Neural cell (in vitro differentiated cells): Measurements from ENCODE around the gene LAMB4. TPM values are rescaled to one million over a fixed set of nuclear protein-coding genes. Genes with fewer than 3 reads are reported as not detected.

Experiments used
- H2AFZ ChIP-seq: fragments of 200-600, 300-800 bp; sonication (generic), shearing (Covaris generic); 2 replicates; pipeline ENCODE4 v1.6.0; 2014; ENCODE audit warnings: low read depth, mild to moderate bottlenecking, antibody characterized with exemption, low read length, moderate library complexity
- H3F3A ChIP-seq: fragments of 200-600 bp; shearing (Covaris generic); 2 replicates; pipeline ENCODE4 v1.6.1; 2016; ENCODE audit warnings: mild to moderate bottlenecking, moderate library complexity, mixed read lengths, antibody characterized with exemption, low read length; ENCODE audit not compliant: insufficient read depth, poor library complexity, severe bottlenecking
- H3K27ac ChIP-seq: fragments of 200-600, 300-800 bp; sonication (generic), shearing (Covaris generic); 2 replicates; pipeline ENCODE4 v1.5.1; 2014; ENCODE audit warnings: mild to moderate bottlenecking, low read length, moderate library complexity
- H3K27me3 ChIP-seq: fragments of 300-800, 200-600 bp; sonication (generic), shearing (Covaris generic); 2 replicates; pipeline ENCODE4 v1.6.0; 2014; ENCODE audit warnings: mild to moderate bottlenecking, low read depth, low read length, moderate library complexity; ENCODE audit not compliant: insufficient read depth
- H3K36me3 ChIP-seq: fragments of 300-800, 200-600 bp; sonication (generic), shearing (Covaris generic); 2 replicates; pipeline ENCODE4 v1.5.1; 2014; ENCODE audit warnings: mild to moderate bottlenecking, antibody characterized with exemption, low read length, moderate library complexity; ENCODE audit not compliant: insufficient read depth
- H3K4me2 ChIP-seq: fragments of 300-800, 200-600 bp; sonication (generic), shearing (Covaris generic); 2 replicates; pipeline ENCODE4 v1.6.0; 2014; ENCODE audit warnings: mild to moderate bottlenecking, low read length
- H3K4me3 ChIP-seq: fragments of 300-800, 200-600 bp; sonication (generic), shearing (Covaris generic); 2 replicates; pipeline ENCODE4 v1.5.1; 2014; ENCODE audit warnings: mild to moderate bottlenecking, low read length, moderate library complexity
- H3K79me2 ChIP-seq: fragments of 200-600 bp; shearing (Covaris generic); replicated peaks from 2 replicates; pipeline ENCODE4 v1.6.0; 2014; ENCODE audit warnings: mild to moderate bottlenecking, low read length, moderate library complexity; ENCODE audit not compliant: insufficient read depth
- H3K9ac ChIP-seq: fragments of 300-800, 200-600 bp; sonication (generic), shearing (Covaris generic); 2 replicates; pipeline ENCODE4 v1.6.1; 2016; ENCODE audit warnings: mild to moderate bottlenecking, low read length, mixed read lengths
- H3K9me2 ChIP-seq: fragments of 200-600 bp; shearing (Covaris generic); 2 replicates; pipeline ENCODE4 v1.6.1; 2016; ENCODE audit warnings: mild to moderate bottlenecking, low read length, mixed read lengths; ENCODE audit not compliant: insufficient read depth
- H3K9me3 ChIP-seq: fragments of 200-600, 300-800 bp; sonication (generic), shearing (Covaris generic); 2 replicates; pipeline ENCODE4 v1.6.1; 2016; ENCODE audit warnings: mild to moderate bottlenecking, mixed run types, low read length, moderate library complexity, mixed read lengths
- H4K20me1 ChIP-seq: fragments of 200-600 bp; shearing (Covaris generic); 2 replicates; pipeline ENCODE4 v1.6.1; 2016; ENCODE audit warnings: mild to moderate bottlenecking, mixed run types; ENCODE audit not compliant: insufficient read depth
- EP300 ChIP-seq: fragments of 450-650 bp; conservative IDR thresholded peaks from 2 replicates; pipeline ENCODE4 v1.6.1; 2014; ENCODE audit warnings: antibody characterized with exemption, mild to moderate bottlenecking, moderate library complexity; ENCODE audit not compliant: poor library complexity, severe bottlenecking
- EZH2 ChIP-seq: fragments of 200-600, 300-800 bp; shearing (Covaris generic), sonication (generic); IDR thresholded peaks from 2 replicates; pipeline ENCODE4 v1.6.1; 2014; ENCODE audit warnings: antibody characterized with exemption, low read length, borderline replicate concordance, mild to moderate bottlenecking; ENCODE audit not compliant: insufficient read depth, poor library complexity, severe bottlenecking
- MXI1 ChIP-seq: fragments of 450-650 bp; conservative IDR thresholded peaks from 2 replicates; pipeline ENCODE4 v1.6.1; 2014; ENCODE audit warnings: antibody characterized with exemption, mild to moderate bottlenecking; ENCODE audit not compliant: poor library complexity, severe bottlenecking
- POLR2AphosphoS5 ChIP-seq: IDR thresholded peaks from 2 replicates; pipeline ENCODE4 v1.6.1; 2012
- RAD21 ChIP-seq: fragments of 450-650 bp; conservative IDR thresholded peaks from 2 replicates; pipeline ENCODE4 v1.6.1; 2014; ENCODE audit warnings: antibody characterized with exemption, mild to moderate bottlenecking, moderate library complexity
- SMC3 ChIP-seq: fragments of 450-650 bp; conservative IDR thresholded peaks from 2 replicates; pipeline ENCODE4 v1.6.1; 2014; ENCODE audit warnings: antibody characterized with exemption, mild to moderate bottlenecking, moderate library complexity; ENCODE audit not compliant: poor library complexity
- TAF1 ChIP-seq: IDR thresholded peaks from 2 replicates; pipeline ENCODE4 v1.6.1; 2012; ENCODE audit warnings: low read depth
- polyA plus RNA-seq: library from polyadenylated mRNA; depleted of rRNA; stranded (reverse); fragments of >200 nt; gene quantifications from 2 replicates; pipeline ENCODE4 v1.2.3, GENCODE V29; 2014
- TF ChIP-seq, protein P1 (sequence below): fragments of 450-650 bp; IDR thresholded peaks from 2 replicates; pipeline ENCODE4 v1.5.1; 2014; ENCODE audit warnings: antibody characterized with exemption, mild to moderate bottlenecking, moderate library complexity; ENCODE audit not compliant: poor library complexity, severe bottlenecking
- TF ChIP-seq, protein P2 (sequence below): IDR thresholded peaks from 2 replicates; pipeline ENCODE4 v1.6.1; 2012; ENCODE audit warnings: borderline replicate concordance

LAMB4 gene
- polyA plus RNA-seq, 1 donor from 2014 or later, result 0.16 TPM

DNA sequence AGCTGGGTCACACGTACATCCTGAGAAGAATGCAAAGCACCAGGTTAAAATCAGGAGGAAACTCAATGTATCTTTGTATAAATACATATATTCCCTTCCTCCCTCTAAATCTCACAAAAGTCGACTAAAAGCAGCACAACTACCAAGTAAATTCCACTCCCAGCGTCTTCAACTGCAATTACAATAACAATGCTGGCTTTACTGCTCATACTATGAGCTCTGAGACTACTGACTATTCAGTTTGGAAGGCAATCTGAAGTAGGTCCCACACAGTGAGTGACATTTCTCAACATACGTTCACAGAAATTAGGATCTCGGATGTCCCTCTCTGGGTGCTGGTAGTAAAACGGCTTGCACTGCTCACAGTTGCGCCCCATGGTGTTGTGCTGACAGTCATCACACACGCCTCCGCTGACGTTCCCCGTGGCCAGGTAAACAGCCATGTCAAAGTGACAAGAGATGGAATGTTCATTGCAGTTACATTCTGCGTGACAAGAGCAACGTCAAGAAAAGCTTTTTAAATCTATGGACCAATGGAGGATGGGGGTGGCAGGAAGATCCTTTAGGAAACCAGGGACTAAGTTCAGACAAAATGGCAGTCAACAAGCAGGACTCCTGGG lies 154.7 kb downstream of the LAMB4 start:
- H3K27me3 ChIP-seq, result no peaks in the 10 kb centered on the region
- TF ChIP-seq, protein P1, sequence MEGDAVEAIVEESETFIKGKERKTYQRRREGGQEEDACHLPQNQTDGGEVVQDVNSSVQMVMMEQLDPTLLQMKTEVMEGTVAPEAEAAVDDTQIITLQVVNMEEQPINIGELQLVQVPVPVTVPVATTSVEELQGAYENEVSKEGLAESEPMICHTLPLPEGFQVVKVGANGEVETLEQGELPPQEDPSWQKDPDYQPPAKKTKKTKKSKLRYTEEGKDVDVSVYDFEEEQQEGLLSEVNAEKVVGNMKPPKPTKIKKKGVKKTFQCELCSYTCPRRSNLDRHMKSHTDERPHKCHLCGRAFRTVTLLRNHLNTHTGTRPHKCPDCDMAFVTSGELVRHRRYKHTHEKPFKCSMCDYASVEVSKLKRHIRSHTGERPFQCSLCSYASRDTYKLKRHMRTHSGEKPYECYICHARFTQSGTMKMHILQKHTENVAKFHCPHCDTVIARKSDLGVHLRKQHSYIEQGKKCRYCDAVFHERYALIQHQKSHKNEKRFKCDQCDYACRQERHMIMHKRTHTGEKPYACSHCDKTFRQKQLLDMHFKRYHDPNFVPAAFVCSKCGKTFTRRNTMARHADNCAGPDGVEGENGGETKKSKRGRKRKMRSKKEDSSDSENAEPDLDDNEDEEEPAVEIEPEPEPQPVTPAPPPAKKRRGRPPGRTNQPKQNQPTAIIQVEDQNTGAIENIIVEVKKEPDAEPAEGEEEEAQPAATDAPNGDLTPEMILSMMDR, result no peak
- TF ChIP-seq, protein P2, sequence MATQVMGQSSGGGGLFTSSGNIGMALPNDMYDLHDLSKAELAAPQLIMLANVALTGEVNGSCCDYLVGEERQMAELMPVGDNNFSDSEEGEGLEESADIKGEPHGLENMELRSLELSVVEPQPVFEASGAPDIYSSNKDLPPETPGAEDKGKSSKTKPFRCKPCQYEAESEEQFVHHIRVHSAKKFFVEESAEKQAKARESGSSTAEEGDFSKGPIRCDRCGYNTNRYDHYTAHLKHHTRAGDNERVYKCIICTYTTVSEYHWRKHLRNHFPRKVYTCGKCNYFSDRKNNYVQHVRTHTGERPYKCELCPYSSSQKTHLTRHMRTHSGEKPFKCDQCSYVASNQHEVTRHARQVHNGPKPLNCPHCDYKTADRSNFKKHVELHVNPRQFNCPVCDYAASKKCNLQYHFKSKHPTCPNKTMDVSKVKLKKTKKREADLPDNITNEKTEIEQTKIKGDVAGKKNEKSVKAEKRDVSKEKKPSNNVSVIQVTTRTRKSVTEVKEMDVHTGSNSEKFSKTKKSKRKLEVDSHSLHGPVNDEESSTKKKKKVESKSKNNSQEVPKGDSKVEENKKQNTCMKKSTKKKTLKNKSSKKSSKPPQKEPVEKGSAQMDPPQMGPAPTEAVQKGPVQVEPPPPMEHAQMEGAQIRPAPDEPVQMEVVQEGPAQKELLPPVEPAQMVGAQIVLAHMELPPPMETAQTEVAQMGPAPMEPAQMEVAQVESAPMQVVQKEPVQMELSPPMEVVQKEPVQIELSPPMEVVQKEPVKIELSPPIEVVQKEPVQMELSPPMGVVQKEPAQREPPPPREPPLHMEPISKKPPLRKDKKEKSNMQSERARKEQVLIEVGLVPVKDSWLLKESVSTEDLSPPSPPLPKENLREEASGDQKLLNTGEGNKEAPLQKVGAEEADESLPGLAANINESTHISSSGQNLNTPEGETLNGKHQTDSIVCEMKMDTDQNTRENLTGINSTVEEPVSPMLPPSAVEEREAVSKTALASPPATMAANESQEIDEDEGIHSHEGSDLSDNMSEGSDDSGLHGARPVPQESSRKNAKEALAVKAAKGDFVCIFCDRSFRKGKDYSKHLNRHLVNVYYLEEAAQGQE, result no peak
- TF ChIP-seq RAD21, result no peak
- no peak for TF ChIP-seq MXI1
- peak; percentile 60 for TF ChIP-seq POLR2AphosphoS5
- TF ChIP-seq SMC3, result no peak
- TF ChIP-seq EZH2, result no peak
- TF ChIP-seq EP300, result peak; percentile 67
- TF ChIP-seq TAF1, result no peak
- no peaks in the 10 kb centered on the region for H3K36me3 ChIP-seq
- H4K20me1 ChIP-seq, result no peaks in the 10 kb centered on the region
- no peaks in the 10 kb centered on the region for H3K79me2 ChIP-seq
- no peaks in the 10 kb centered on the region for H3K9me2 ChIP-seq
- no peaks in the 10 kb centered on the region for H3F3A ChIP-seq
- H3K9ac ChIP-seq, result no peak overlapping the region
- H3K4me2 ChIP-seq, result no peak overlapping the region
- H3K9me3 ChIP-seq, result no peaks in the 10 kb centered on the region
- no peak overlapping the region for H3K27ac ChIP-seq
- no peak overlapping the region for H2AFZ ChIP-seq
- H3K4me3 ChIP-seq, result peak overlapping the region; percentile 22

DNA sequence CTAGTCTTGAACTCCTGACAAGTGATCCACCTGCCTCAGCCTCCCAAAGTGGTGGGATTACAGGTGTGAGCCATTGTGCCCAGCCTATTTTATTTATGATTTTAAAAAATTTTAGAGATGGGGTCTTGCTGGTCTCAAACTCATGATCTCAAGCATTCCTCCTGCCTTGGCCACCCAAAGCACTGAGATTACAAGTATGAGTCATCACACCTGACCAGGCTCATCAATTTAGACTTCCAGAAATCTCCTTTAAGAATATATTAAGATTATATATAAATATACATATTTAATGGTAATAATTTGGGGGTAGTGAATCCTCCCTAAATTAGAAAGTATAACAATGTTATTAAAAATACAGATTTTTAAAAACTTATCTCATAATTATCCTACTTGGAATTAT lies 156.3 kb downstream of the LAMB4 start:
- H3K9me3 ChIP-seq, result no peaks in the 10 kb centered on the region
- no peak overlapping the region for H3K4me3 ChIP-seq
- no peaks in the 10 kb centered on the region for H4K20me1 ChIP-seq
- no peaks in the 10 kb centered on the region for H3K36me3 ChIP-seq
- no peaks in the 10 kb centered on the region for H3K79me2 ChIP-seq
- H3K27me3 ChIP-seq, result no peaks in the 10 kb centered on the region
- H3K27ac ChIP-seq, result no peak overlapping the region
- no peaks in the 10 kb centered on the region for H3K9me2 ChIP-seq
- TF ChIP-seq POLR2AphosphoS5, result no peak
- TF ChIP-seq SMC3, result no peak
- TF ChIP-seq, protein P2, result no peak
- TF ChIP-seq MXI1, result no peak
- no peak for TF ChIP-seq EP300
- TF ChIP-seq TAF1, result no peak
- no peak for TF ChIP-seq RAD21
- no peak overlapping the region for H3K4me2 ChIP-seq
- H3F3A ChIP-seq, result no peaks in the 10 kb centered on the region
- H2AFZ ChIP-seq, result no peak overlapping the region
- H3K9ac ChIP-seq, result no peak overlapping the region
